B cell (primary cell): ENCODE measurements around the gene CPEB3.

Experiments
- EZH2 ChIP-seq: IDR thresholded peaks from 2 replicates; pipeline ENCODE4 v1.6.1; 2012; ENCODE audit warnings: borderline replicate concordance, low read depth, mild to moderate bottlenecking, moderate library complexity, low read length; ENCODE audit not compliant: insufficient read depth, poor library complexity, severe bottlenecking
- TF ChIP-seq, protein P1 (sequence below): fragments of 200-600 bp; IDR thresholded peaks from one replicate; pipeline ENCODE4 v1.8.0; 2022; ENCODE audit warnings: antibody characterized with exemption, mild to moderate bottlenecking

DNA sequence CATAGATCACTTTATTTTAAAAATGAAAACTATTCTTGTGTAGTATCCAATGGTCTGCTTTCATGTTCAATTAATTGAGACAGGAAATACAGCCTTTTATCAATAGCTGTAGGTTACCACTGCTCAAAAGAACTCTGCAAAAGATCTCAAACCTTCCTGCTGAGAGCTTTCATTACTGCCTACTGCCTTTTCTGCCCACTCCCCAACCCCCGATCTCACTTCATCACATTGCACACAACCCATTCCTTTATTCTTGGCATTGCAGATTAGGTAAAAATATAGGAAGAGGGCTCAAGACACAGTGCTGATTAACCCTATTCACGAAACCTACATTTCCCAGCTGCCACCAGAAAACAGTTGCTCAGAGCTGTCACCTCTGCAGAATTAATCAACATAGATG lies 195.9 kb downstream of the CPEB3 start:
- no peak for TF ChIP-seq EZH2
- TF ChIP-seq, protein P1, sequence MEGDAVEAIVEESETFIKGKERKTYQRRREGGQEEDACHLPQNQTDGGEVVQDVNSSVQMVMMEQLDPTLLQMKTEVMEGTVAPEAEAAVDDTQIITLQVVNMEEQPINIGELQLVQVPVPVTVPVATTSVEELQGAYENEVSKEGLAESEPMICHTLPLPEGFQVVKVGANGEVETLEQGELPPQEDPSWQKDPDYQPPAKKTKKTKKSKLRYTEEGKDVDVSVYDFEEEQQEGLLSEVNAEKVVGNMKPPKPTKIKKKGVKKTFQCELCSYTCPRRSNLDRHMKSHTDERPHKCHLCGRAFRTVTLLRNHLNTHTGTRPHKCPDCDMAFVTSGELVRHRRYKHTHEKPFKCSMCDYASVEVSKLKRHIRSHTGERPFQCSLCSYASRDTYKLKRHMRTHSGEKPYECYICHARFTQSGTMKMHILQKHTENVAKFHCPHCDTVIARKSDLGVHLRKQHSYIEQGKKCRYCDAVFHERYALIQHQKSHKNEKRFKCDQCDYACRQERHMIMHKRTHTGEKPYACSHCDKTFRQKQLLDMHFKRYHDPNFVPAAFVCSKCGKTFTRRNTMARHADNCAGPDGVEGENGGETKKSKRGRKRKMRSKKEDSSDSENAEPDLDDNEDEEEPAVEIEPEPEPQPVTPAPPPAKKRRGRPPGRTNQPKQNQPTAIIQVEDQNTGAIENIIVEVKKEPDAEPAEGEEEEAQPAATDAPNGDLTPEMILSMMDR: no peak
